ENCODE measurements around the gene DOCK4. TPM values are rescaled to one million over a fixed set of nuclear protein-coding genes. Genes with fewer than 3 reads are reported as not detected.

DOCK4 gene
- total RNA-seq, 1 donor from 2014 or later, result 43.0 TPM

DNA sequence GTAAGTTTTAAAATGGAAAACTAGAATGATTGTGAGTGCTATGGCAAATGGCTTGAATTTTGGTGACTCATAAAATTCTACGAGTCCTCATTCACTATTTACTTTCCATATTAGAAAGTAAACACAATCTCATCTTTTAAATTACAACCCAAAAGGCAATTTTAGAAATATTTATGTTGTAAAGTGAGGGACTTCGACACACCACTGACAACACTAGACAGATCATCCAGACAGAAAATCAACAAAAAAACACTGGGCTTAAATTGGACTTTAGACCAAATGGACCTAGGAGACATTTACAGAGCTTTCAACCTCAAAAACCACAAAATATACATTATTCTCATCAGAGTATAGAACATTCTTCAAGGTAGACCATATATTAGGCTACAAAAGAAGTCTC is 30.4 kb upstream of the DOCK4 start:
- Mint-ChIP-seq H3K9me3 (ENCODE audit: low read depth) (peaks cover 7% of the 10 kb centered on the region), H3K36me3 (ENCODE audit: low read depth) (no peaks in the 10 kb centered on the region), H3K27ac (ENCODE audit: unreplicated experiment) (no peak overlapping the region)

DNA sequence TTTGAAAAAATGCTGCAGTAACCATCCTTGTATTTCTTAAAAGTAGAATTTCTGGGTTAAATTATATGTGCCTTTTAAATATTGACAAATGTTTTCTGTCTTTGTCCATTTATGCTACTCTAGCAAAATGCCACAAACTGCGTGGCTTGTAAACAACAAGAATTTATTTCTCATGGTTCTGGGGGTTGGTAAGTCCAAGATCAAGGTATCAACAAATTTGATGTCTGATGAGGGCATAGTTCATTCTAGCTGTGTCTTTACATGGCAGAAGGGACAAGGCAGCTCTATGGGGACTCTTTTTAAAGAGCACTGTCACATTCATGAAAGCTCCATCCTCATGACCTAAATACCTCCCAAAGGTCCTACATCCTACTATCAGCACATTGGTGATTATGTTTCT is 27.9 kb upstream of the DOCK4 start:
- Mint-ChIP-seq H3K4me3 (ENCODE audit: unreplicated experiment) (no peak overlapping the region), H3K27ac (ENCODE audit: unreplicated experiment) (no peak overlapping the region), H3K36me3 (ENCODE audit: low read depth) (no peaks in the 10 kb centered on the region), H3K9me3 (ENCODE audit: low read depth) (no peaks in the 10 kb centered on the region), H3K27me3 (ENCODE audit: low read depth) (no peaks in the 10 kb centered on the region), H3K4me1 (ENCODE audit: low read depth) (peaks cover 8% of the 10 kb centered on the region)
- no peak for DNase-seq (ENCODE audit: low spot score)
- TF ChIP-seq, protein P1, sequence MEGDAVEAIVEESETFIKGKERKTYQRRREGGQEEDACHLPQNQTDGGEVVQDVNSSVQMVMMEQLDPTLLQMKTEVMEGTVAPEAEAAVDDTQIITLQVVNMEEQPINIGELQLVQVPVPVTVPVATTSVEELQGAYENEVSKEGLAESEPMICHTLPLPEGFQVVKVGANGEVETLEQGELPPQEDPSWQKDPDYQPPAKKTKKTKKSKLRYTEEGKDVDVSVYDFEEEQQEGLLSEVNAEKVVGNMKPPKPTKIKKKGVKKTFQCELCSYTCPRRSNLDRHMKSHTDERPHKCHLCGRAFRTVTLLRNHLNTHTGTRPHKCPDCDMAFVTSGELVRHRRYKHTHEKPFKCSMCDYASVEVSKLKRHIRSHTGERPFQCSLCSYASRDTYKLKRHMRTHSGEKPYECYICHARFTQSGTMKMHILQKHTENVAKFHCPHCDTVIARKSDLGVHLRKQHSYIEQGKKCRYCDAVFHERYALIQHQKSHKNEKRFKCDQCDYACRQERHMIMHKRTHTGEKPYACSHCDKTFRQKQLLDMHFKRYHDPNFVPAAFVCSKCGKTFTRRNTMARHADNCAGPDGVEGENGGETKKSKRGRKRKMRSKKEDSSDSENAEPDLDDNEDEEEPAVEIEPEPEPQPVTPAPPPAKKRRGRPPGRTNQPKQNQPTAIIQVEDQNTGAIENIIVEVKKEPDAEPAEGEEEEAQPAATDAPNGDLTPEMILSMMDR (IDR thresholded peaks at IDR 0.05), result no peak

More for the DNA sequence above, 30.4 kb upstream of the DOCK4 start:
- no peaks in the 10 kb centered on the region for H3K27me3 Mint-ChIP-seq (ENCODE audit: low read depth)
- peaks cover 4% of the 10 kb centered on the region for H3K4me1 Mint-ChIP-seq (ENCODE audit: low read depth)
- no peak for DNase-seq (ENCODE audit: low spot score)
- TF ChIP-seq, protein P1 (IDR thresholded peaks at IDR 0.05), result no peak
- no peak overlapping the region for H3K4me3 Mint-ChIP-seq (ENCODE audit: unreplicated experiment)

DNA sequence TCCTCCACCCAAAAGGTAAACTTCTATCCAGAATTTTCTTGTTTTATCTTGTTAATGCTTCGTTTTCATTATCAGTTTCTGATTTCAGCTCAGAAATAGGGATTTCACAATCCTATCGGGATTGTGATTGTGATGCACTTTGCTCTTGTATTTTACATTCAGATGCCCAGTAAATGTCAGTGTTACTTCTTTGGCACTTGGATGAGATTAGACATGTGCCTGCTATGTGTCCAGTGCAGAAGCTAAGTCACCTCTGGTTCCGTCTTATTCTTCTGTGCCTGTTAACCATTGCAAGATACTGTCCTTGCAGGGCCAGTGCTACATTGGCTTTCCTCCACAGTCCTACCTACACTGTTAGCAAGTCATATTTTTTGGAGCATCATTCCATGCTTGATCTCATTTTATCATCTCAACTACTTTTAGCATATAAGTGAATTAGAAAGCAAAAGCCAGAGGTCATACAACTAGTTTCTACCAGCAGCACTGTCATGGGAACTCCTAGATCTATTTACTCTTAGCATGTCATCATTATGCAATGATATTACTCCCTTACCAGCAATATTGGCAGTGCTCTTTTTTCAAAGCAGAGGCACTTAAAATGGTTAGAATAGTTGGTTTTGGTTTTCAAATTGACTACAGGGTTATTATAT is 27.0 kb upstream of the DOCK4 start:
- H3K4me3 Mint-ChIP-seq (ENCODE audit: unreplicated experiment), result no peak overlapping the region
- H3K9me3 Mint-ChIP-seq (ENCODE audit: low read depth), result no peaks in the 10 kb centered on the region
- H3K27ac Mint-ChIP-seq (ENCODE audit: unreplicated experiment), result no peak overlapping the region
- DNase-seq (ENCODE audit: low spot score), result no peak
- peaks cover 5% of the 10 kb centered on the region for H3K4me1 Mint-ChIP-seq (ENCODE audit: low read depth)
- H3K27me3 Mint-ChIP-seq (ENCODE audit: low read depth), result no peaks in the 10 kb centered on the region
- TF ChIP-seq, protein P1 (IDR thresholded peaks at IDR 0.05), result no peak
- H3K36me3 Mint-ChIP-seq (ENCODE audit: low read depth), result no peaks in the 10 kb centered on the region

DNA sequence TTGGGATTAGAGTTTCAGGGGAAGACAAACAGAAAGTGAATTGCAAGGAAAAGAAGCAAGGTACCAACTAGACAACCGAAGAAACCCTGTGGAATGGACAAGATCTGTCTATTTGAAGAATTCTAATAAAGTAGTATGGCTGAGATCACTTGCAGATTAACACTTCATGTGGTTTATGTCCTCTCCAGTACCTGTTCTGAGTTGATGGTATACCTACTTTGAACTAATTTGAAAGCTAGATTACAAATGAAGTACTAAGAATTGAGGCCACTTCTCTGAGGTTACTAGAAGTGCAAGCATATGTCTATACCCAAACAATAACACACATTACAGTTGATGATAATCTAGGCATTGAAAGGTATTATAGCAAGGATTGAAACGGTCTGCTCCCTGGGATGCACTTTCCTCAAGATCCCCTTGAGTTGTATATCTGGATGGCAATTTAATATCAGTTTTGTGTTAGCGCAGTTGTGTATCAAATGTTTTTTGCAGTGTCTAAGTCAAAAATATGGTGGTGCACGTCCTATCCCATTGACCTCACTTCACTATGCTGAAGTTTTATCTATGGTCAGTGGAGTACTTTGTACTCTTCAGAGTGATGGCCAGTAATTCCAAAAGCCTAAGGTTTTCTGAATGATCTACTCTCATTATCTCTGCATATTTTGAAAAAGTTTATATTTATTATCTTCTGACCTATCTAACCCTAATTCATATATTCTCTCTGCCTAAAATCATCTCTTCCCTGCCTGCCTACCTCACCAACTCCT is 26.2 kb upstream of the DOCK4 start:
- DNase-seq (ENCODE audit: low spot score), result no peak
- Mint-ChIP-seq H3K36me3 (ENCODE audit: low read depth) (no peaks in the 10 kb centered on the region), H3K4me1 (ENCODE audit: low read depth) (peaks cover 5% of the 10 kb centered on the region), H3K9me3 (ENCODE audit: low read depth) (no peaks in the 10 kb centered on the region), H3K27ac (ENCODE audit: unreplicated experiment) (no peak overlapping the region), H3K4me3 (ENCODE audit: unreplicated experiment) (no peak overlapping the region), H3K27me3 (ENCODE audit: low read depth) (no peaks in the 10 kb centered on the region)
- TF ChIP-seq, protein P1 (IDR thresholded peaks at IDR 0.05), result no peak

DNA sequence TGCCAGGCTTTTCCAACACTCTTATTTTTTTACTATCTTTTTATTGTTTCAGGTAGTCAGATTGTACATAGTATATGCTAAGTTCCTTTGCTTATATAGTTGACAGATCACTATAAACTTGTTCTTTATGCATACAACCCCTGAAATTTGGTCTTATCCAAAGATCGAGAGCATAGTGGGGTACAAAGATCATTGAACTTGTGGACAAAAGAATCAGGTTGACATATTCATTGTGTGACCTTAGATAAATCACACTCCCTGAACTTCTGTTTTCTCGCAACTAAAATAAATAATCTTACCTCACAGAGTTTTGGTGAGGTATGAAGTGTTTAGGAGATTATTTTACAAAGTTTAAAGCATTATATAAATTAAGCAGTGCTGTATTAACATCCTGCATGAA is 22.4 kb upstream of the DOCK4 start:
- H3K9me3 Mint-ChIP-seq (ENCODE audit: low read depth), result no peaks in the 10 kb centered on the region
- TF ChIP-seq, protein P1 (IDR thresholded peaks at IDR 0.05), result no peak

More for the DNA sequence above, 22.4 kb upstream of the DOCK4 start:
- H3K36me3 Mint-ChIP-seq (ENCODE audit: low read depth), result no peaks in the 10 kb centered on the region
- peaks cover 8% of the 10 kb centered on the region for H3K4me1 Mint-ChIP-seq (ENCODE audit: low read depth)
- no peaks in the 10 kb centered on the region for H3K27me3 Mint-ChIP-seq (ENCODE audit: low read depth)
- DNase-seq (ENCODE audit: low spot score), result no peak
- no peak overlapping the region for H3K27ac Mint-ChIP-seq (ENCODE audit: unreplicated experiment)
- no peak overlapping the region for H3K4me3 Mint-ChIP-seq (ENCODE audit: unreplicated experiment)
